Measurements from ENCODE around the gene TTLL8. TPM values are rescaled to one million over a fixed set of nuclear protein-coding genes. Genes with fewer than 3 reads are reported as not detected.
A peak's percentile ranks its signal among the peaks of the same experiment; 100 is the strongest.

The TTLL8 gene
- total RNA-seq, 2 experiments from 2014 or later: not detected

GRCh38 chr22:49971232-49972162 lies 86.6 kb downstream of the TTLL8 start:
- peak; percentile 31 for DNase-seq
- peak; percentile 60 for ATAC-seq
- intact Hi-C loops (cut with micrococcal nuclease): loop anchor here (5.0 kb wide), 1 partner anchor 46 kb away; no protein-coding TSS in a partner anchor
- CTCF ChIA-PET: interaction anchor here (0.9 to 1.2 kb wide), 2 partner anchors 9 to 35 kb away, joined by 3 read pairs; no protein-coding TSS in a partner anchor
- TF ChIP-seq CTCF (IDR thresholded peaks at IDR 0.05): no peak
- Mint-ChIP-seq H3K4me1 (ENCODE audit: low read depth) (peaks cover 36% of the 10 kb centered on the region), H3K36me3 (ENCODE audit: low read depth) (peaks cover 7% of the 10 kb centered on the region), H3K4me3 (no peak overlapping the region), H3K9me3 (peaks cover 4% of the 10 kb centered on the region), H3K27ac (peak overlapping the region; percentile 93), H3K27me3 (no peaks in the 10 kb centered on the region)
- POLR2A ChIA-PET: interaction anchor here (0.6 to 4.3 kb wide), 15 partner anchors 10 to 219 kb away, joined by 3 to 63 read pairs (median 4); partner anchors contain the start of genes IL17REL and PIM3

- intact Hi-C loops (cut with micrococcal nuclease): loop anchor here (5.0 kb wide), 1 partner anchor 47 kb away; no protein-coding TSS in a partner anchor
- peaks cover 8% of the 10 kb centered on the region for H3K36me3 Mint-ChIP-seq (ENCODE audit: low read depth)
- ATAC-seq: peak; percentile 87
- POLR2A ChIA-PET: interaction anchor here (0.5 to 4.3 kb wide), 14 partner anchors 10 to 220 kb away, joined by 3 to 63 read pairs (median 4); partner anchors contain the start of genes IL17REL and PIM3
- H3K4me1 Mint-ChIP-seq (ENCODE audit: low read depth): peaks cover 29% of the 10 kb centered on the region
- H3K27ac Mint-ChIP-seq: peak overlapping the region; percentile 93
- CTCF ChIA-PET: interaction anchor here (1.0 to 1.2 kb wide), 2 partner anchors 8 to 60 kb away, joined by 3 read pairs; no protein-coding TSS in a partner anchor
- H3K4me3 Mint-ChIP-seq: no peak overlapping the region
- H3K27me3 Mint-ChIP-seq: no peaks in the 10 kb centered on the region
- no peak for TF ChIP-seq CTCF (IDR thresholded peaks at IDR 0.05)
- H3K9me3 Mint-ChIP-seq: peaks cover 4% of the 10 kb centered on the region
- peak; percentile 99 for DNase-seq
These were observed 87.4 kb downstream of the TTLL8 start for GRCh38 chr22:49970528-49971231.

GRCh38 chr22:49969751-49970527 lies 88.2 kb downstream of the TTLL8 start:
- intact Hi-C loops (cut with micrococcal nuclease): loop anchor here (5.0 kb wide), 2 partner anchors 38 to 47 kb away; no protein-coding TSS in a partner anchor
- Mint-ChIP-seq H3K4me1 (ENCODE audit: low read depth) (peaks cover 26% of the 10 kb centered on the region), H3K36me3 (ENCODE audit: low read depth) (peaks cover 8% of the 10 kb centered on the region), H3K4me3 (no peak overlapping the region), H3K27ac (peak overlapping the region; percentile 93), H3K27me3 (no peaks in the 10 kb centered on the region), H3K9me3 (no peaks in the 10 kb centered on the region)
- DNase-seq: no peak
- POLR2A ChIA-PET: interaction anchor here (1.0 to 4.3 kb wide), 7 partner anchors 9 to 221 kb away, joined by 3 to 63 read pairs (median 6); partner anchors contain the start of gene PIM3
- CTCF ChIA-PET: interaction anchor here (1.0 kb wide), 1 partner anchor 61 kb away, joined by 3 read pairs; no protein-coding TSS in a partner anchor
- ATAC-seq: no peak
- no peak for TF ChIP-seq CTCF (IDR thresholded peaks at IDR 0.05)

- ATAC-seq (no peak), DNase-seq (no peak)
- no peaks in the 10 kb centered on the region for H3K27me3 Mint-ChIP-seq
- peaks cover 35% of the 10 kb centered on the region for H3K4me1 Mint-ChIP-seq (ENCODE audit: low read depth)
- no peak overlapping the region for H3K4me3 Mint-ChIP-seq
- TF ChIP-seq CTCF (IDR thresholded peaks at IDR 0.05): no peak
- no peaks in the 10 kb centered on the region for H3K9me3 Mint-ChIP-seq
- intact Hi-C loops (cut with micrococcal nuclease): loop anchor here (5.0 kb wide), 1 partner anchor 37 kb away; no protein-coding TSS in a partner anchor
- ChIA-PET CTCF (interaction anchor here (0.9 to 3.2 kb wide), 2 partner anchors 38 to 61 kb away, joined by 3 to 12 read pairs; no protein-coding TSS in a partner anchor), POLR2A (interaction anchor here (1.3 to 4.3 kb wide), 2 partner anchors 8 to 31 kb away, joined by 3 to 63 read pairs; partner anchors contain the start of gene PIM3)
- H3K27ac Mint-ChIP-seq: no peak overlapping the region
- H3K36me3 Mint-ChIP-seq (ENCODE audit: low read depth): peaks cover 17% of the 10 kb centered on the region
These were observed 89.1 kb downstream of the TTLL8 start for GRCh38 chr22:49968831-49969661.
